ENCODE data around the gene HTR7.

DNA sequence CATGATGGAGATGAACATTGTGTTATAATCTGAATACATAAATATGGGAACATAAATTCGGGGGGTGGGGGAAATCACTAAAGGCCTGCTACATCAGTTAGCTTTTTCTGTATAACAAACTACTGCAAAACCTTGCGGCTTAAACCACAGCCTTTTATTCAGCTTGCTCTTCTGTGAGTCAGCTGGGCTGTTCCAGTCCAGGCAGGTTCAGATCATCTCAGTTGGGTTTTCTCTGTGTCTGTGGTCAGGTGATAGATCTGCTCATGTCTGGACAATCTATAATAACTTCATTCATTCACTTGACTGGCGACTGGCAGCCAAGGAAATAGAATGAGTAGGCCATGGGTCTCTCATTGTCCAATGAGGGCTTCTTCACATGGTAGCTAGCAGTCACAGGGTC lies 23.5 kb downstream of the HTR7 start:
- no peak for TF ChIP-seq POLR2AphosphoS5 (IDR thresholded peaks at IDR 0.05; ENCODE audit: low read depth, low read length)
- TF ChIP-seq, protein P1, sequence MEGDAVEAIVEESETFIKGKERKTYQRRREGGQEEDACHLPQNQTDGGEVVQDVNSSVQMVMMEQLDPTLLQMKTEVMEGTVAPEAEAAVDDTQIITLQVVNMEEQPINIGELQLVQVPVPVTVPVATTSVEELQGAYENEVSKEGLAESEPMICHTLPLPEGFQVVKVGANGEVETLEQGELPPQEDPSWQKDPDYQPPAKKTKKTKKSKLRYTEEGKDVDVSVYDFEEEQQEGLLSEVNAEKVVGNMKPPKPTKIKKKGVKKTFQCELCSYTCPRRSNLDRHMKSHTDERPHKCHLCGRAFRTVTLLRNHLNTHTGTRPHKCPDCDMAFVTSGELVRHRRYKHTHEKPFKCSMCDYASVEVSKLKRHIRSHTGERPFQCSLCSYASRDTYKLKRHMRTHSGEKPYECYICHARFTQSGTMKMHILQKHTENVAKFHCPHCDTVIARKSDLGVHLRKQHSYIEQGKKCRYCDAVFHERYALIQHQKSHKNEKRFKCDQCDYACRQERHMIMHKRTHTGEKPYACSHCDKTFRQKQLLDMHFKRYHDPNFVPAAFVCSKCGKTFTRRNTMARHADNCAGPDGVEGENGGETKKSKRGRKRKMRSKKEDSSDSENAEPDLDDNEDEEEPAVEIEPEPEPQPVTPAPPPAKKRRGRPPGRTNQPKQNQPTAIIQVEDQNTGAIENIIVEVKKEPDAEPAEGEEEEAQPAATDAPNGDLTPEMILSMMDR (IDR thresholded peaks at IDR 0.05): no peak
- no peak for TF ChIP-seq TCF7L2 (IDR thresholded peaks at IDR 0.05; ENCODE audit: low read depth, low read length)
